ENCODE data around the gene THAP8. TPM values are rescaled to one million over a fixed set of nuclear protein-coding genes. Genes with fewer than 3 reads are reported as not detected.

Gene THAP8
- total and polyA plus RNA-seq, 2 of the 13 experiments (the other 11 are each of a cell fraction or from before 2014, with no cell fraction given): 1.7 to 3.7 TPM

- 0 out of 2 replicates have a peak, but pooled peaks have one; percentile 47 for TF ChIP-seq RXRA (CRISPR knock-in tag; IDR thresholded peaks at IDR 0.05)
- TF ChIP-seq, protein P1, sequence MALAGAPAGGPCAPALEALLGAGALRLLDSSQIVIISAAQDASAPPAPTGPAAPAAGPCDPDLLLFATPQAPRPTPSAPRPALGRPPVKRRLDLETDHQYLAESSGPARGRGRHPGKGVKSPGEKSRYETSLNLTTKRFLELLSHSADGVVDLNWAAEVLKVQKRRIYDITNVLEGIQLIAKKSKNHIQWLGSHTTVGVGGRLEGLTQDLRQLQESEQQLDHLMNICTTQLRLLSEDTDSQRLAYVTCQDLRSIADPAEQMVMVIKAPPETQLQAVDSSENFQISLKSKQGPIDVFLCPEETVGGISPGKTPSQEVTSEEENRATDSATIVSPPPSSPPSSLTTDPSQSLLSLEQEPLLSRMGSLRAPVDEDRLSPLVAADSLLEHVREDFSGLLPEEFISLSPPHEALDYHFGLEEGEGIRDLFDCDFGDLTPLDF (CRISPR knock-in tag; IDR thresholded peaks at IDR 0.05): no peak
- no peak for TF ChIP-seq FOXP4 (CRISPR knock-in tag; IDR thresholded peaks at IDR 0.05)
- peak; percentile 73 for TF ChIP-seq AGO1 (IDR thresholded peaks at IDR 0.05; ENCODE audit: low read depth, low read length, poor library complexity, severe bottlenecking)
- TF ChIP-seq ZNF446 (CRISPR knock-in tag; IDR thresholded peaks at IDR 0.05): no peak
- TF ChIP-seq ZKSCAN5 (CRISPR knock-in tag; IDR thresholded peaks at IDR 0.05): no peak
- TF ChIP-seq HOXA9 (CRISPR knock-in tag; IDR thresholded peaks at IDR 0.05; ENCODE audit: borderline replicate concordance): no peak
- TF ChIP-seq ZNF282 (IDR thresholded peaks at IDR 0.05; ENCODE audit: partially characterized antibody): no peak
- no peak for TF ChIP-seq ZSCAN21 (CRISPR knock-in tag; IDR thresholded peaks at IDR 0.05; ENCODE audit: borderline replicate concordance)
- no peak for TF ChIP-seq GPBP1L1 (CRISPR knock-in tag; IDR thresholded peaks at IDR 0.05)
- no peak for TF ChIP-seq THYN1 (CRISPR knock-in tag; IDR thresholded peaks at IDR 0.05; ENCODE audit: borderline replicate concordance, low read depth)
- no peak for TF ChIP-seq ZNF44 (CRISPR knock-in tag; IDR thresholded peaks at IDR 0.05)
- TF ChIP-seq ZBTB1 (CRISPR knock-in tag; IDR thresholded peaks at IDR 0.05; ENCODE audit: borderline replicate concordance): no peak
- TF ChIP-seq BHLHE40 (IDR thresholded peaks at IDR 0.05; ENCODE audit: low read length): 0 out of 2 replicates have a peak, but pooled peaks have one; percentile 16
- TF ChIP-seq ZGPAT (CRISPR knock-in tag; IDR thresholded peaks at IDR 0.05): peak; percentile 70; the same call in 1 of the 2 replicates
- no peak for TF ChIP-seq HES4 (CRISPR knock-in tag; IDR thresholded peaks at IDR 0.05; ENCODE audit: borderline replicate concordance)
- TF ChIP-seq XBP1 (CRISPR knock-in tag; IDR thresholded peaks at IDR 0.05): no peak
- TF ChIP-seq HMGXB3 (CRISPR knock-in tag; IDR thresholded peaks at IDR 0.05; ENCODE audit: borderline replicate concordance): no peak
- no peak for TF ChIP-seq MBD4 (IDR thresholded peaks at IDR 0.05; ENCODE audit: borderline replicate concordance, low read length)
- TF ChIP-seq ATAD3A (CRISPR knock-in tag; IDR thresholded peaks at IDR 0.05): no peak
Measured at GRCh38 chr19:36008336-36008978, 45.6 kb downstream of the THAP8 start, which contains the start of gene SYNE4 (continued).
